A549 (cell line): Measurements from ENCODE around the gene DLX5. TPM values are rescaled to one million over a fixed set of nuclear protein-coding genes. Genes with fewer than 3 reads are reported as not detected.

Source experiments
- ATAC-seq, 2 experiments: fragments of 200-7000 bp in 1 of 2; fragments of >200 bp in 1 of 2; cut with Nextera tagmentation in 1 of 2; cut with Tn5 transposase in 1 of 2; 3 replicates each; pipeline versions ENCODE4 v1.8.0 to v1.9.1; 2018 to 2020; ENCODE audit warnings: mild to moderate bottlenecking in 1 of 2, moderate library complexity in 1 of 2
- CTCF ChIA-PET: fragments of 300-600 bp; sonication (Branson Sonifier 250); formaldehyde crosslinking; extraction: SDS; loops from one replicate; lab custom pipeline; 2021; ENCODE audit warnings: antibody characterized with exemption, inconsistent platforms; lab: Yijun Ruan, JAX
- POLR2A ChIA-PET: fragments of 350-600 bp; formaldehyde crosslinking; extraction: SDS; loops from one replicate; lab custom pipeline; 2021; ENCODE audit warnings: antibody characterized with exemption, inconsistent platforms; lab: Yijun Ruan, JAX
- DNase-seq, 2 experiments: peaks; one replicate each; pipeline versions ENCODE4 v3.0.0 to v3.0.0-alpha.2; 2011 to 2016; ENCODE audit warnings: low read depth in 1 of 2, low spot score in 1 of 2
- FAIRE-seq: peaks from 2 replicates; lab custom pipeline; 2011; peaks lifted over from hg19 to GRCh38; lab: Jason Lieb, UNC
- H3K27ac ChIP-seq, 2 experiments: fragments of >200 bp; sonication (Bioruptor Twin); formaldehyde crosslinking; 3 replicates each; pipeline ENCODE4 v1.5.1; 2016 to 2017
- H3K4me1 ChIP-seq: fragments of >200 bp; sonication (Bioruptor Twin); formaldehyde crosslinking; 3 replicates; pipeline ENCODE4 v1.6.1; 2016
- H3K4me2 ChIP-seq: fragments of >200 bp; sonication (Bioruptor Twin); formaldehyde crosslinking; 3 replicates; pipeline ENCODE4 v1.6.1; 2016
- H3K4me3 ChIP-seq: fragments of >200 bp; sonication (Bioruptor Twin); formaldehyde crosslinking; 3 replicates; pipeline ENCODE4 v1.5.1; 2016
- H3K9me3 ChIP-seq: fragments of >200 bp; sonication (Bioruptor Twin); formaldehyde crosslinking; 3 replicates; pipeline ENCODE4 v1.6.1; 2016
- BHLHE40 ChIP-seq: IDR thresholded peaks from 2 replicates; pipeline ENCODE4 v1.6.1; 2012; ENCODE audit warnings: low read depth, low read length, inconsistent platforms
- EHF ChIP-seq: fragments of 250-450 bp; sonication (Bioruptor Pico); IDR thresholded peaks from 2 replicates; pipeline ENCODE4 v1.5.0; 2020; ENCODE audit warnings: mild to moderate bottlenecking
- ESRRA ChIP-seq: fragments of 150-350 bp; IDR thresholded peaks from 2 replicates; pipeline ENCODE4 v1.6.1; 2014; ENCODE audit warnings: mild to moderate bottlenecking, low read length, borderline replicate concordance
- GATA3 ChIP-seq: IDR thresholded peaks from 2 replicates; pipeline ENCODE4 v1.6.1; 2012; ENCODE audit warnings: borderline replicate concordance
- HDAC2 ChIP-seq: fragments of 200-600 bp; sonication (generic); IDR thresholded peaks from 2 replicates; pipeline ENCODE4 v1.6.1; 2016
- HOXA7 ChIP-seq: fragments of 250-450 bp; sonication (Bioruptor Pico); IDR thresholded peaks from 2 replicates; pipeline ENCODE4 v1.5.0; 2020; ENCODE audit warnings: mild to moderate bottlenecking, moderate library complexity
- HOXB13 ChIP-seq: fragments of 250-450 bp; sonication (Bioruptor Pico); IDR thresholded peaks from 2 replicates; pipeline ENCODE4 v1.5.0; 2020; ENCODE audit warnings: low read depth, mild to moderate bottlenecking, moderate library complexity
- JUN ChIP-seq, 2 experiments: fragments of >200 bp; sonication (Bioruptor Twin); formaldehyde crosslinking; IDR thresholded peaks; 2 replicates in 1 of 2; 3 replicates in 1 of 2; pipeline ENCODE4 v1.6.1; 2016 to 2017
- PBX3 ChIP-seq: IDR thresholded peaks from 2 replicates; pipeline ENCODE4 v1.6.1; 2012
- PHF8 ChIP-seq: fragments of 200-600 bp; sonication (generic); IDR thresholded peaks from 2 replicates; pipeline ENCODE4 v1.6.1; 2016; ENCODE audit warnings: low read depth, mild to moderate bottlenecking, antibody characterized with exemption, moderate library complexity, borderline replicate concordance
- POLR2A ChIP-seq: IDR thresholded peaks from 2 replicates; pipeline ENCODE4 v1.6.1; 2012; ENCODE audit warnings: mild to moderate bottlenecking, low read length
- POLR2AphosphoS2 ChIP-seq: conservative IDR thresholded peaks from 2 replicates; pipeline ENCODE4 v1.6.1; 2012; ENCODE audit warnings: low read length, improper control_type of control experiment, inconsistent platforms
- RAD21 ChIP-seq, 2 experiments: fragments of >200 bp in 1 of 2; sonication (Bioruptor Twin) in 1 of 2; formaldehyde crosslinking in 1 of 2; IDR thresholded peaks in 1 of 2; conservative IDR thresholded peaks in 1 of 2; 2 replicates in 1 of 2; 3 replicates in 1 of 2; pipeline ENCODE4 v1.6.1; 2012 to 2018; ENCODE audit warnings: inconsistent platforms in 1 of 2
- RARB ChIP-seq: fragments of 250-450 bp; sonication (Bioruptor Pico); IDR thresholded peaks from 2 replicates; pipeline ENCODE4 v1.8.0; 2021; ENCODE audit warnings: mild to moderate bottlenecking, moderate library complexity
- RCOR1 ChIP-seq: fragments of 150-350 bp; IDR thresholded peaks from 2 replicates; pipeline ENCODE4 v1.6.1; 2014; ENCODE audit warnings: antibody characterized with exemption, low read length, low read depth
- RFX5 ChIP-seq: fragments of 450-650 bp; IDR thresholded peaks from 2 replicates; pipeline ENCODE4 v1.7.1; 2014; ENCODE audit warnings: antibody characterized with exemption, mild to moderate bottlenecking, moderate library complexity
- SMC3 ChIP-seq: fragments of >200 bp; sonication (Bioruptor Twin); formaldehyde crosslinking; IDR thresholded peaks from 3 replicates; pipeline ENCODE4 v1.6.1; 2018; ENCODE audit warnings: inconsistent platforms
- SREBF2 ChIP-seq: fragments of 450-650 bp; IDR thresholded peaks from 2 replicates; pipeline ENCODE4 v1.6.1; 2014; ENCODE audit warnings: mild to moderate bottlenecking, moderate library complexity
- TP53 ChIP-seq: fragments of 250-450 bp; sonication (Bioruptor Pico); IDR thresholded peaks from 2 replicates; pipeline ENCODE4 v1.5.0; 2021; ENCODE audit warnings: mild to moderate bottlenecking, moderate library complexity
- USF2 ChIP-seq: fragments of 450-650 bp; IDR thresholded peaks from 2 replicates; pipeline ENCODE4 v1.6.1; 2014; ENCODE audit warnings: antibody characterized with exemption
- ZNF302 ChIP-seq: fragments of 250-450 bp; sonication (Bioruptor Pico); IDR thresholded peaks from 2 replicates; pipeline ENCODE4 v1.9.0; 2021; ENCODE audit warnings: inconsistent platforms, mild to moderate bottlenecking, moderate library complexity
- ZSCAN20 ChIP-seq: fragments of 250-450 bp; sonication (Bioruptor Pico); IDR thresholded peaks from 2 replicates; pipeline ENCODE4 v1.8.0; 2022; ENCODE audit warnings: mild to moderate bottlenecking, moderate library complexity
- WGBS: methylation state at CpG from one replicate; pipeline ENCODE4 v1.1.6; 2017; ENCODE audit errors: missing lambda C conversion rate; 5-methylcytosine and 5-hydroxymethylcytosine counted together
- polyA plus RNA-seq, 4 experiments: library from polyadenylated mRNA; depleted of rRNA in 3 of 4; stranded (reverse); fragments of >200 nt; fragmentation: RNase III in 1 of 4; extraction: RNeasy Plus Mini Kit Qiagen cat#74134 plus additional on column Dnase treatment in 1 of 4; gene quantifications; 2 replicates in 3 of 4; 3 replicates in 1 of 4; pipeline ENCODE4 v1.2.3, GENCODE V29; 2011 to 2017
- TF ChIP-seq, protein P1 (sequence below): fragments of 200-600 bp; sonication (generic); IDR thresholded peaks from 2 replicates; pipeline ENCODE4 v1.6.1; 2016; ENCODE audit warnings: antibody characterized with exemption, mild to moderate bottlenecking, moderate library complexity
- TF ChIP-seq, protein P2 (sequence below): fragments of 250-450 bp; sonication (Bioruptor Pico); IDR thresholded peaks from 2 replicates; pipeline ENCODE4 v1.5.0; 2020; ENCODE audit warnings: low read depth, mild to moderate bottlenecking, moderate library complexity

DLX5 gene
- polyA plus RNA-seq, 2 of the 4 experiments (the other 2 are of a cell fraction): not detected

DNA sequence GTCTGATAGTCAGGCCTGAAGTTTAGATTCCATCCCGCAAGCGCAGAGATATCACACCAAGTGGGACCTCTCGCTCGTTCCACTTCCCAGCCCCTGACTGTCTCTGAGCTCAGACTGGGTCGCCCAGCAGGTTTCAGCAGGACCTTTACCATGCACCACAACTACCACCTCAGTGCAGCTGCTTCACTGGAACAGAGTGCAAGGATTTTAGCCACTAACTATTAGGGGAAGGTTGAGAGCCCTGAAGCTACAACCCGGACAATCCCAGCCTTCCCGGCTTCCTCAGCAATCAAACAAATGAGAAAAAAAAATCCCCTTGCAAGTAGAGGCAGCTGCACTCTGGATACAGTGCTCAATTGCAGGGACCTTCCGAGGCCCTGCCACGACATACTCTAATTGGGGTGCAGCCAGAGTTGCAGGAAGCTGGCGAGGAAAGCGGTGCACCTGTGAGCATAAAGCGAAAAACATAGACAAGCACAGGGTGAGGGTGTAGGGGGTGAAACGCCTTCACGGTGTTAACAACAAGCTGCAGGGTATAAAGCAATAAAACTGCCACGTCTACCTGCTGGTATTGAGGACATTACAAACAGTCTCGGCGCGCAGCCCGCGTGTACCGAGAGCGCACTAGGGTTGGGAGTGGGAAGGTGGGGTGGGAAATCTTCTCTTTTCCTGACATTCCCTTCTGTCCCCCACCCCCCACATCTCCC lies 21.9 kb downstream of the DLX5 start:
- POLR2A ChIA-PET: no interaction called here
- FAIRE-seq (no peak), DNase-seq (no peak), ATAC-seq (no peak)
- CTCF ChIA-PET: interaction anchor here (0.9 kb wide), 1 partner anchor 25 kb away, joined by 3 read pairs; no protein-coding TSS in a partner anchor
- 75% methylated on average over 22 of the region's 22 CpGs for WGBS
- no peak overlapping the region for H3K4me2 ChIP-seq
- TF ChIP-seq EHF (CRISPR knock-in tag): no peak
- TF ChIP-seq RAD21 (conservative IDR thresholded peaks at IDR 0.05 in 1 of 2, IDR thresholded peaks at IDR 0.05 in 1 of 2): no peak
- TF ChIP-seq HOXA7 (CRISPR knock-in tag): no peak
- no peak for TF ChIP-seq SREBF2
- TF ChIP-seq RFX5: no peak
- TF ChIP-seq PBX3: no peak
- H3K9me3 ChIP-seq: no peaks in the 10 kb centered on the region
- no peak overlapping the region for H3K27ac ChIP-seq
- 0 out of 3 replicates have a peak, but pooled peaks cover 5% of the 10 kb centered on the region for H3K4me1 ChIP-seq
- H3K4me3 ChIP-seq: no peak overlapping the region

DNA sequence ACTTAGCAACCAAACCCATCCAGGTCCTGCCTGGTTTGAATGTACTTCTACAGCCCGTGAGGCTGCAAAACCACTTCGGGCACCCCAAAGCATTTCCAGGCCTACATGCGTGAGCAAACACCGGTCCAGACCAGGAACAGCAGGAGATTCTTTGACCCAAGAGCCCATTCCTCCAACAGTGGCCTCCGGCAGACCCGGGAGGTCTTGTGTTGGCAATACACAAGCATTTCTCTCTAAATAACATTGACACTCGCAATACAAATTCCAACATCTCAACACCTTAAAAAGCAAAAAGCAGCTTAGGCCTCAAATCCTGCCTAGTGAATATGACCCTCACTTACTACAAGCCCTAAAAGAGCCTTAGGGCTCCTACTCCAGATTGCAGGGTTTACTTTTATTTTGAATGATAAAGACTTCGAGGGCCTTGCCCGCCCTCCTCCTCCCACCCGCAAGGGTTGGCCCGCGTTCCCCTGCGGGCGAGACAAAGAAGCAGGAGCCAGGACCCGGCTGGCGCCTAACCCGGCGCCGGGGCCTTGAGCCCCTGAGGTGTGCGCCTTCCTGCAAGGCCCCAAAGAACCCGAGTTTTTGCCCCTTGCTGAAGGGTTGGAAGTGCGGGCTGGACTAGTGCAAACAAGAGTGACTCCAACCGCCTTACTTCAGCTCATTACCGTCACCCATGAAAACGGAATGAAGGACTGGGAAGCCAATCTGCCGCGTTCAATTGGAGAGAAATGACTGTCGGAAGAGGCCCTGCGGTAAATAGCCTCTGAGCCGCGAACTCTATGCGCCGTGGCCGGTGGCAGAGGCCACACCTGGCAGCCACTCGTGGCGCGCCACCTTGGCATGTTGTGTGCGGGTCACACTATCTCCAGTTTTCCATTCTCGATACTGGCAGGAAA lies 22.7 kb downstream of the DLX5 start:
- ChIA-PET CTCF (interaction anchor here (1.0 to 2.7 kb wide), 2 partner anchors 13 to 26 kb away, joined by 4 to 8 read pairs; no protein-coding TSS in a partner anchor), POLR2A (no interaction called here)
- no peak overlapping the region for H3K4me3 ChIP-seq
- H3K4me1 ChIP-seq: 0 out of 3 replicates have a peak, but pooled peaks cover 5% of the 10 kb centered on the region
- no peak for DNase-seq
- no peak for ATAC-seq
- WGBS: 79% methylated on average over 39 of the region's 39 CpGs
- TF ChIP-seq JUN (IDR thresholded peaks at IDR 0.05) (no peak), BHLHE40 (no peak), RARB (CRISPR knock-in tag) (no peak), POLR2AphosphoS2 (no peak), POLR2A (no peak), RCOR1 (no peak), ZNF302 (CRISPR knock-in tag) (no peak), ESRRA (no peak), USF2 (no peak), PHF8 (no peak), SMC3 (no peak), EHF (CRISPR knock-in tag) (no peak), RFX5 (no peak), GATA3 (no peak), HDAC2 (no peak), HOXB13 (CRISPR knock-in tag) (no peak), ZSCAN20 (CRISPR knock-in tag) (no peak), TP53 (CRISPR knock-in tag) (no peak)
- TF ChIP-seq, protein P1, sequence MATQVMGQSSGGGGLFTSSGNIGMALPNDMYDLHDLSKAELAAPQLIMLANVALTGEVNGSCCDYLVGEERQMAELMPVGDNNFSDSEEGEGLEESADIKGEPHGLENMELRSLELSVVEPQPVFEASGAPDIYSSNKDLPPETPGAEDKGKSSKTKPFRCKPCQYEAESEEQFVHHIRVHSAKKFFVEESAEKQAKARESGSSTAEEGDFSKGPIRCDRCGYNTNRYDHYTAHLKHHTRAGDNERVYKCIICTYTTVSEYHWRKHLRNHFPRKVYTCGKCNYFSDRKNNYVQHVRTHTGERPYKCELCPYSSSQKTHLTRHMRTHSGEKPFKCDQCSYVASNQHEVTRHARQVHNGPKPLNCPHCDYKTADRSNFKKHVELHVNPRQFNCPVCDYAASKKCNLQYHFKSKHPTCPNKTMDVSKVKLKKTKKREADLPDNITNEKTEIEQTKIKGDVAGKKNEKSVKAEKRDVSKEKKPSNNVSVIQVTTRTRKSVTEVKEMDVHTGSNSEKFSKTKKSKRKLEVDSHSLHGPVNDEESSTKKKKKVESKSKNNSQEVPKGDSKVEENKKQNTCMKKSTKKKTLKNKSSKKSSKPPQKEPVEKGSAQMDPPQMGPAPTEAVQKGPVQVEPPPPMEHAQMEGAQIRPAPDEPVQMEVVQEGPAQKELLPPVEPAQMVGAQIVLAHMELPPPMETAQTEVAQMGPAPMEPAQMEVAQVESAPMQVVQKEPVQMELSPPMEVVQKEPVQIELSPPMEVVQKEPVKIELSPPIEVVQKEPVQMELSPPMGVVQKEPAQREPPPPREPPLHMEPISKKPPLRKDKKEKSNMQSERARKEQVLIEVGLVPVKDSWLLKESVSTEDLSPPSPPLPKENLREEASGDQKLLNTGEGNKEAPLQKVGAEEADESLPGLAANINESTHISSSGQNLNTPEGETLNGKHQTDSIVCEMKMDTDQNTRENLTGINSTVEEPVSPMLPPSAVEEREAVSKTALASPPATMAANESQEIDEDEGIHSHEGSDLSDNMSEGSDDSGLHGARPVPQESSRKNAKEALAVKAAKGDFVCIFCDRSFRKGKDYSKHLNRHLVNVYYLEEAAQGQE: no peak
- TF ChIP-seq, protein P2, sequence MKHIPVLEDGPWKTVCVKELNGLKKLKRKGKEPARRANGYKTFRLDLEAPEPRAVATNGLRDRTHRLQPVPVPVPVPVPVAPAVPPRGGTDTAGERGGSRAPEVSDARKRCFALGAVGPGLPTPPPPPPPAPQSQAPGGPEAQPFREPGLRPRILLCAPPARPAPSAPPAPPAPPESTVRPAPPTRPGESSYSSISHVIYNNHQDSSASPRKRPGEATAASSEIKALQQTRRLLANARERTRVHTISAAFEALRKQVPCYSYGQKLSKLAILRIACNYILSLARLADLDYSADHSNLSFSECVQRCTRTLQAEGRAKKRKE (CRISPR knock-in tag): no peak
- no peak overlapping the region for H3K4me2 ChIP-seq
- no peak overlapping the region for H3K27ac ChIP-seq
- FAIRE-seq: no peak
- H3K9me3 ChIP-seq: no peaks in the 10 kb centered on the region
